K562 (cell line): ENCODE data around the gene VPS13D. TPM values are rescaled to one million over a fixed set of nuclear protein-coding genes. Genes with fewer than 3 reads are reported as not detected.

Source experiments
- ARID4B ChIP-seq: sonication (generic); formaldehyde crosslinking; IDR thresholded peaks from 2 replicates; pipeline ENCODE4 v1.8.0; 2022; ENCODE audit warnings: mild to moderate bottlenecking, missing genetic modification reagents
- ARNT ChIP-seq, 2 experiments: fragments of 450-650 bp; IDR thresholded peaks; 2 replicates each; pipeline ENCODE4 v1.6.1; 2016; ENCODE audit warnings: mild to moderate bottlenecking in 1 of 2
- ATF7 ChIP-seq: fragments of 450-650 bp; IDR thresholded peaks from 2 replicates; pipeline ENCODE4 v1.7.1; 2014; ENCODE audit warnings: mild to moderate bottlenecking, moderate library complexity
- CBFA2T3 ChIP-seq: fragments of 450-650 bp; IDR thresholded peaks from 2 replicates; pipeline ENCODE4 v1.6.1; 2017
- CBX8 ChIP-seq: fragments of 200-600 bp; sonication (generic); IDR thresholded peaks from 2 replicates; pipeline ENCODE4 v1.6.1; 2012; ENCODE audit warnings: borderline replicate concordance, mixed run types, low read depth, mild to moderate bottlenecking, moderate library complexity, mixed read lengths, low read length, control low read depth, inconsistent platforms; ENCODE audit not compliant: poor library complexity, severe bottlenecking; ENCODE audit errors: extremely low read depth
- CXXC5 ChIP-seq: fragments of 250-450 bp; sonication (Bioruptor Pico); IDR thresholded peaks from 2 replicates; pipeline ENCODE4 v1.8.0; 2022; ENCODE audit warnings: inconsistent platforms, mild to moderate bottlenecking, moderate library complexity
- FOXK1 ChIP-seq: sonication (generic); formaldehyde crosslinking; IDR thresholded peaks from 2 replicates; pipeline ENCODE4 v1.8.0; 2022; ENCODE audit warnings: missing genetic modification reagents, mild to moderate bottlenecking, borderline replicate concordance
- HLTF ChIP-seq: fragments of 450-650 bp; IDR thresholded peaks from 2 replicates; pipeline ENCODE4 v1.6.1; 2016
- KAT7 ChIP-seq: sonication (generic); formaldehyde crosslinking; IDR thresholded peaks from 2 replicates; pipeline ENCODE4 v1.8.0; 2022; ENCODE audit warnings: missing genetic modification reagents, mild to moderate bottlenecking, borderline replicate concordance
- MTA2 ChIP-seq: fragments of 450-650 bp; IDR thresholded peaks from 2 replicates; pipeline ENCODE4 v1.6.1; 2016; ENCODE audit warnings: low read depth
- MTF1 ChIP-seq: fragments of 250-450 bp; sonication (Bioruptor Pico); IDR thresholded peaks from 2 replicates; pipeline ENCODE4 v1.9.0; 2021; ENCODE audit warnings: moderate library complexity, mild to moderate bottlenecking, inconsistent platforms, borderline replicate concordance
- NCOA1 ChIP-seq: fragments of 450-650 bp; IDR thresholded peaks from 2 replicates; pipeline ENCODE4 v1.6.1; 2016; ENCODE audit warnings: low read depth
- NELFE ChIP-seq: IDR thresholded peaks from 2 replicates; pipeline ENCODE4 v1.6.1; 2011; ENCODE audit warnings: mild to moderate bottlenecking; ENCODE audit not compliant: insufficient read depth, insufficient read length
- NKRF ChIP-seq: fragments of 450-650 bp; IDR thresholded peaks from 2 replicates; pipeline ENCODE4 v1.6.1; 2016; ENCODE audit warnings: borderline replicate concordance
- NRF1 ChIP-seq, 2 experiments: fragments of 450-650 bp; IDR thresholded peaks in 1 of 2; conservative IDR thresholded peaks in 1 of 2; 2 replicates each; pipeline ENCODE4 v1.6.1; 2014; ENCODE audit warnings: mild to moderate bottlenecking in 2 of 2
- PCBP2 ChIP-seq: fragments of 200-400 bp; formaldehyde crosslinking; IDR thresholded peaks from 2 replicates; pipeline ENCODE4 v1.6.1; 2018; ENCODE audit warnings: low read length, low read depth, mild to moderate bottlenecking, moderate library complexity; ENCODE audit not compliant: poor library complexity, severe bottlenecking
- RBM22 ChIP-seq: fragments of 200-400 bp; formaldehyde crosslinking; IDR thresholded peaks from 2 replicates; pipeline ENCODE4 v1.6.1; 2018; ENCODE audit warnings: low read length, low read depth; ENCODE audit not compliant: poor library complexity, severe bottlenecking
- SMC3 ChIP-seq: conservative IDR thresholded peaks from 2 replicates; pipeline ENCODE4 v1.6.1; 2011; ENCODE audit warnings: low read depth, low read length, improper control_type of control experiment; ENCODE audit not compliant: insufficient read depth
- SNAPC5 ChIP-seq: fragments of 250-450 bp; sonication (Bioruptor Pico); IDR thresholded peaks from 2 replicates; pipeline ENCODE4 v1.8.0; 2021; ENCODE audit warnings: moderate library complexity, mild to moderate bottlenecking, inconsistent platforms
- TRIM28 ChIP-seq: fragments of 450-650 bp; IDR thresholded peaks from 2 replicates; pipeline ENCODE4 v1.6.1; 2017
- ZFX ChIP-seq: sonication (generic); formaldehyde crosslinking; IDR thresholded peaks from 2 replicates; pipeline ENCODE4 v1.8.0; 2022; ENCODE audit warnings: mild to moderate bottlenecking, missing genetic modification reagents, moderate library complexity
- ZNF384 ChIP-seq: IDR thresholded peaks from 2 replicates; pipeline ENCODE4 v1.6.1; 2012; ENCODE audit warnings: low read depth, low read length, improper control_type of control experiment
- ZNF668 ChIP-seq: fragments of 250-450 bp; sonication (Bioruptor Pico); IDR thresholded peaks from 2 replicates; pipeline ENCODE4 v1.8.0; 2022; ENCODE audit warnings: mild to moderate bottlenecking, inconsistent platforms
- ZNF695 ChIP-seq: fragments of 450-650 bp; formaldehyde crosslinking; IDR thresholded peaks from 2 replicates; pipeline ENCODE4 v1.4.0; 2020; ENCODE audit warnings: mild to moderate bottlenecking, moderate library complexity
- polyA plus RNA-seq, 8 experiments: library from polyadenylated mRNA; depleted of rRNA in 4 of 8; stranded (reverse) in 5 of 8; unstranded in 3 of 8; fragments of >200 nt; fragmentation: Nextera tagmentation in 2 of 8; fragmentation: Illumina TruSeq in 1 of 8; extraction: Ambion mirVana in 2 of 8; extraction: Trizol in 1 of 8; gene quantifications; 2 replicates each; pipeline versions ENCODE4 v1.2.1 to v1.2.3, GENCODE V29; 2011 to 2014; ENCODE audit warnings: inconsistent platforms in 1 of 8, missing spikeins in 1 of 8
- total RNA-seq, 7 experiments: library from RNA; depleted of rRNA in 6 of 7; stranded (reverse); fragments of >200 nt in 6 of 7; fragmentation: Illumina TruSeq in 2 of 7; extraction: Trizol in 2 of 7; gene quantifications; 2 replicates each; pipeline versions ENCODE4 v1.2.1 to v1.2.3, GENCODE V29; 2011 to 2021; ENCODE audit warnings: low replicate concordance in 1 of 7

VPS13D gene
- total and polyA plus RNA-seq, 9 of the 15 experiments (the other 6 are each of a cell fraction or from before 2014, with no cell fraction given), result 6.1 to 51.5 (median 38.5) TPM

- TF ChIP-seq MTA2 (no peak), HLTF (no peak), SNAPC5 (CRISPR knock-in tag) (no peak), RBM22 (peak; percentile 85), NKRF (no peak), TRIM28 (no peak), ZNF695 (CRISPR knock-in tag) (no peak), SMC3 (peak; percentile 99), ARID4B (CRISPR knock-in tag) (no peak), PCBP2 (no peak), CBFA2T3 (no peak), FOXK1 (no peak), MTF1 (CRISPR knock-in tag) (no peak), CXXC5 (peak; percentile 28), ARNT (IDR thresholded peaks at IDR 0.05) (peak in 1 of 2 experiments; percentile 65; a peak in 1 of 4 replicates), ZFX (CRISPR knock-in tag) (no peak), ATF7 (peak; percentile 65), NRF1 (conservative IDR thresholded peaks at IDR 0.05 in 1 of 2, IDR thresholded peaks at IDR 0.05 in 1 of 2) (no peak), ZNF384 (peak; percentile 84), NCOA1 (no peak), NELFE (no peak), KAT7 (CRISPR knock-in tag) (no peak), ZNF668 (CRISPR knock-in tag) (no peak), CBX8 (no peak)
These were observed 20.9 kb upstream of the VPS13D start (continued) for GRCh38 chr1:12208764-12209494.
